ENCODE results near the gene PURA.

The PURA gene

DNA sequence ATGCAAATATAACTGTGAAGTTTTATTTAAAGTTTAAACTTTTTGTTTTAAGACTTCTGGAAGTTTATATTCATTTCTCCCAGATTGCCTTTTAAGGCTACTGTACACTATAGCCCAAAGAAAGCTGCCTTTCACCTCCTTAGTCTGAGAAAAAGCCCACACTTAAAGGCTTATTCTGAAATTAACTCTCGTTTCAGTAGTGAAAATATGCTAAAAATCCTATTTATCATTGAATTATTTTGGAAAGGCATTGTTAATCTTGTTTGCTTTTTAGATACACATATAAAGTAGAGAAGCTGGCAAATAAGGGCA lies 3.3 kb upstream of the PURA start:
- Histone ChIP-seq H2AFZ (ENCODE audit: low read depth, low read length) (no peak overlapping the region), H3K9ac (ENCODE audit: low read length) (no peak overlapping the region), H3K4me1 (ENCODE audit: low read length) (peaks cover 36% of the 10 kb centered on the region), H3K79me2 (ENCODE audit: low read length) (peaks cover 64% of the 10 kb centered on the region), H3K9me3 (ENCODE audit: insufficient read depth, low read length) (no peaks in the 10 kb centered on the region), H3K27ac (ENCODE audit: low read length) (no peak overlapping the region), H3K36me3 (replicated peaks; ENCODE audit: low read depth, low read length) (no peaks in the 10 kb centered on the region), H3K4me3 (ENCODE audit: low read length) (no peak overlapping the region), H4K20me1 (ENCODE audit: insufficient read depth, low read length) (peaks cover 14% of the 10 kb centered on the region; the same call in 1 of the 2 replicates), H3K27me3 (ENCODE audit: low read depth, low read length) (no peaks in the 10 kb centered on the region; the same call in 1 of the 2 replicates), H3K4me2 (ENCODE audit: low read length) (no peak overlapping the region)
- TF ChIP-seq, protein P1, sequence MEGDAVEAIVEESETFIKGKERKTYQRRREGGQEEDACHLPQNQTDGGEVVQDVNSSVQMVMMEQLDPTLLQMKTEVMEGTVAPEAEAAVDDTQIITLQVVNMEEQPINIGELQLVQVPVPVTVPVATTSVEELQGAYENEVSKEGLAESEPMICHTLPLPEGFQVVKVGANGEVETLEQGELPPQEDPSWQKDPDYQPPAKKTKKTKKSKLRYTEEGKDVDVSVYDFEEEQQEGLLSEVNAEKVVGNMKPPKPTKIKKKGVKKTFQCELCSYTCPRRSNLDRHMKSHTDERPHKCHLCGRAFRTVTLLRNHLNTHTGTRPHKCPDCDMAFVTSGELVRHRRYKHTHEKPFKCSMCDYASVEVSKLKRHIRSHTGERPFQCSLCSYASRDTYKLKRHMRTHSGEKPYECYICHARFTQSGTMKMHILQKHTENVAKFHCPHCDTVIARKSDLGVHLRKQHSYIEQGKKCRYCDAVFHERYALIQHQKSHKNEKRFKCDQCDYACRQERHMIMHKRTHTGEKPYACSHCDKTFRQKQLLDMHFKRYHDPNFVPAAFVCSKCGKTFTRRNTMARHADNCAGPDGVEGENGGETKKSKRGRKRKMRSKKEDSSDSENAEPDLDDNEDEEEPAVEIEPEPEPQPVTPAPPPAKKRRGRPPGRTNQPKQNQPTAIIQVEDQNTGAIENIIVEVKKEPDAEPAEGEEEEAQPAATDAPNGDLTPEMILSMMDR (IDR thresholded peaks at IDR 0.05; ENCODE audit: low read depth, low read length): no peak
- no peak for TF ChIP-seq EZH2phosphoT487 (IDR thresholded peaks at IDR 0.05; ENCODE audit: low read depth)

DNA sequence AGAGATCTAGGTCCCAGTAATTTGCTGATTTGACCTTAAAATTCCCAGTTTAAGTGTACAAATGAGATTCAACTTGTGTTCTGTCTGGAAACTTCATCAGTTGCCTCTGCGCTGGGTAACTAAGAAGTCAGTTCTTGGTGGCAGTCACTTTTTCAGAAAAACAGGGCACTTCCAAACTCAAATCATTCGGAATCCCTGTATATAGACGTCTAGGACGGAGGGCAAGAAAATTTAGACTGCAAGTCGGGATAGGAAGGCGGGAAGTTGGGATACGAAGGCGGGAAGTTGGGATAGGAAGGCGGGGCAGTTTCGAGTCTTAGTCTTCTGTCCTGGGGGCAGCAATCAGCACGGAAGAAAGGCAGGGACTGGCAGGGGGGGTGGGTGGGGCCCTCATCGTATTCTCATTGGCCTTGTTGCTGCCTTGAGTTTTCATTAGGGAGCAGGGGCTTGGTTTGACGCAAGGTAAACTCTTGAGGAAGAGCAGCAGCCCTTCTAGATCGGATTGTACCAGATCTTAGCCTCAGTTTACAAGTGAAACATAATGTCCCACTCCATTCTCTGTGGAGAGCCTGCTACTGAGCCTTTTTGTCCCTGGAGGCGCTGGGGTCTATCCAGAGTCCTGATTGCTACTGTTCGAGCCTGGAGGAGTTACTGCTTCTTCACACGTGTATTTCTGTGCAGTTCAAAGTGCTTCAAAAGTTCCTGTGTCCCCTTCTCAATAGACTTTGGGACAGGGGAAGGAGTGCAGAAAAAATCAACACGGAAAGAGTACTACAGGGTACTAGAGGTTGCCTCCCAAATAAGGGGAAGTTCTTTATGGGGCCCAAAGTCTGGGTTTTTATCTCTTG lies 2.7 kb upstream of the PURA start:
- Histone ChIP-seq H3K4me2 (ENCODE audit: low read length) (no peak overlapping the region), H4K20me1 (ENCODE audit: insufficient read depth, low read length) (peaks cover 20% of the 10 kb centered on the region; the same call in 1 of the 2 replicates), H3K4me1 (ENCODE audit: low read length) (peaks cover 41% of the 10 kb centered on the region), H3K9me3 (ENCODE audit: insufficient read depth, low read length) (no peaks in the 10 kb centered on the region), H3K27me3 (ENCODE audit: low read depth, low read length) (no peaks in the 10 kb centered on the region; the same call in 1 of the 2 replicates), H3K9ac (ENCODE audit: low read length) (no peak overlapping the region), H2AFZ (ENCODE audit: low read depth, low read length) (no peak overlapping the region), H3K4me3 (ENCODE audit: low read length) (no peak overlapping the region), H3K36me3 (replicated peaks; ENCODE audit: low read depth, low read length) (no peaks in the 10 kb centered on the region), H3K79me2 (ENCODE audit: low read length) (peaks cover 71% of the 10 kb centered on the region), H3K27ac (ENCODE audit: low read length) (no peak overlapping the region)
- no peak for TF ChIP-seq EZH2phosphoT487 (IDR thresholded peaks at IDR 0.05; ENCODE audit: low read depth)
- TF ChIP-seq, protein P1 (IDR thresholded peaks at IDR 0.05; ENCODE audit: low read depth, low read length): no peak

DNA sequence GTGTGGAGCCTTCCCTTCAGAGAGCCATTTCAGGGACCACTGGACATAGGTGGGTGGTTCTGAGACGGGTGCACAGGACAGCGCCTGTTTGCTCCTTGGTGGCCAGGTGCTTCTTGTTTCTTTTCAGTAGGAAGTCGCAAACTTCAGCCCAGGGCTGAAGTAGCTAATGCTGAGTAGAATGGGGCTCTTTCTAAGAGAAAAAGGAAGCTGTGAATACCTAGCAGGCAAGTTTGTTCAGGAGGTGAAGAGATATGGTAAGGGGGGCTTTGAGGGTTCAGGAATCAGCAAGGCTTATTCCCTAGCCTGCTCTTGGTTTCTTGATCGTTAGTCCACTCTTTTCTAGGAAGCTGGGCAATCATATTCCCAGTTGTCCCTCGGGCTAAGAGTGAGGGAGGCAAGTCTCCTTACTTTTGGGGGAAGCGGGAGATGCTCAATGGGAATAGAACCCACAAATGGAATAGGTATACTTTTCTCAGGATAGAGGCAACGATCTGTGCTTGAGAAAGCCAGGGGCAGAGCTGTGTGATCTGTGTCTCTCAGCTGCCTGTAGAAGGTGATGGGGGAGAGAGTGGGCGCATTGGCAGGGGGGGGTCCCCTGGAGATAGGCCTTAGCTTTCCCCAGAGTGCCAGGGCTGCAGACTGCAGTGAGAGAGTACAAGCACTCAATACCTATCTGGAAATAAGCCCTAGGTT lies 1.9 kb upstream of the PURA start:
- Histone ChIP-seq H3K79me2 (ENCODE audit: low read length) (peaks cover 73% of the 10 kb centered on the region), H2AFZ (ENCODE audit: low read depth, low read length) (no peak overlapping the region), H3K9ac (ENCODE audit: low read length) (no peak overlapping the region), H3K4me3 (ENCODE audit: low read length) (peak overlapping the region; percentile 97; the same call in 1 of the 2 replicates), H3K4me1 (ENCODE audit: low read length) (peaks cover 36% of the 10 kb centered on the region), H3K4me2 (ENCODE audit: low read length) (peak overlapping the region; percentile 97; the same call in 1 of the 2 replicates), H3K9me3 (ENCODE audit: insufficient read depth, low read length) (no peaks in the 10 kb centered on the region), H4K20me1 (ENCODE audit: insufficient read depth, low read length) (peaks cover 22% of the 10 kb centered on the region; the same call in 1 of the 2 replicates), H3K27me3 (ENCODE audit: low read depth, low read length) (no peaks in the 10 kb centered on the region; the same call in 1 of the 2 replicates), H3K27ac (ENCODE audit: low read length) (no peak overlapping the region), H3K36me3 (replicated peaks; ENCODE audit: low read depth, low read length) (no peaks in the 10 kb centered on the region)
- TF ChIP-seq, protein P1 (IDR thresholded peaks at IDR 0.05; ENCODE audit: low read depth, low read length): no peak
- TF ChIP-seq EZH2phosphoT487 (IDR thresholded peaks at IDR 0.05; ENCODE audit: low read depth): no peak

DNA sequence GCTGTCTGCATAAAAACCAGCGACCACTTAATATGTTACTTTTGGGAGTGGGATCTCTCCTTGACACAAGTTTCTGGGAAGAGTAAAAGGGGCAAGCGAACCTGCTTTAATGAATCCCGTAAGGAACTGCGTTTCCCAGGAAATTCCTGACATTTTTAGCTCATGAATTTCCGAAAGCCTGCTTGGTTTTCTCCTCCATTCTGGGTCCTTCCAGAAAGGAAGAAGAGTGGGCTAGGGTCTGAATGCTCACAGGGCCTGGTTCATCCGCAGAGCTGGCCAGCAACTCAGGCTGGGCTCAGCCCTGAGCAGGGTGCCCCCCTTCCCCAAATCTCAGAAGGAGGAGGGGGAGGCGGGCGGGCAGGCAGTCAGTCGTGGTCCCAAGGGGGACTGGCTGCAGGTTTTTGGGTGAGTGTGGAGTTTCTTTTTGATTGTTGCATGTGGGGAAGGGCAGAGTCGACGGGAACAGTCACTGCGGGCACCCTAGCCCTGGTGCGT lies 1.2 kb upstream of the PURA start:
- Histone ChIP-seq H3K4me3 (ENCODE audit: low read length) (peak overlapping the region; percentile 97), H2AFZ (ENCODE audit: low read depth, low read length) (no peak overlapping the region), H3K4me2 (ENCODE audit: low read length) (peak overlapping the region; percentile 97), H3K79me2 (ENCODE audit: low read length) (peaks cover 73% of the 10 kb centered on the region), H3K9ac (ENCODE audit: low read length) (peak overlapping the region; percentile 83), H3K9me3 (ENCODE audit: insufficient read depth, low read length) (no peaks in the 10 kb centered on the region), H3K27ac (ENCODE audit: low read length) (no peak overlapping the region), H4K20me1 (ENCODE audit: insufficient read depth, low read length) (peaks cover 22% of the 10 kb centered on the region; the same call in 1 of the 2 replicates), H3K27me3 (ENCODE audit: low read depth, low read length) (no peaks in the 10 kb centered on the region; the same call in 1 of the 2 replicates), H3K4me1 (ENCODE audit: low read length) (peaks cover 35% of the 10 kb centered on the region), H3K36me3 (replicated peaks; ENCODE audit: low read depth, low read length) (no peaks in the 10 kb centered on the region)
- TF ChIP-seq, protein P1 (IDR thresholded peaks at IDR 0.05; ENCODE audit: low read depth, low read length): no peak
- no peak for TF ChIP-seq EZH2phosphoT487 (IDR thresholded peaks at IDR 0.05; ENCODE audit: low read depth)

All from OCI-LY3 (cell line).